Measurements from ENCODE around the gene GIGYF2.
A peak's percentile ranks its signal among the peaks of the same experiment; 100 is the strongest.
"Not testable (repeated sequence)": the region's sequence is repeated elsewhere in the genome, so short reads cannot be mapped to it uniquely, and the experiment has no call there.

Gene GIGYF2

GRCh38 chr2:232816657-232817056, 119.5 kb downstream of the GIGYF2 start:
- no peak for DNase-seq (ENCODE audit: low spot score)

- no peak for DNase-seq (ENCODE audit: low spot score)
Measured at GRCh38 chr2:232817756-232818155, 120.6 kb downstream of the GIGYF2 start.

- DNase-seq (ENCODE audit: low spot score) = no peak
Measured at GRCh38 chr2:232829988-232830387, 132.9 kb downstream of the GIGYF2 start.

- DNase-seq (ENCODE audit: low spot score) = no peak
Measured at GRCh38 chr2:232831496-232831895, 134.4 kb downstream of the GIGYF2 start.

- no peak for DNase-seq (ENCODE audit: low spot score)
Measured at GRCh38 chr2:232833830-232834229, 136.7 kb downstream of the GIGYF2 start.

- DNase-seq (ENCODE audit: low spot score) = no peak
Measured at GRCh38 chr2:232835687-232836208, 138.6 kb downstream of the GIGYF2 start.

- no peak for DNase-seq (ENCODE audit: low spot score)
Measured at GRCh38 chr2:232836934-232837333, 139.8 kb downstream of the GIGYF2 start.

GRCh38 chr2:232838406-232838874, 141.3 kb downstream of the GIGYF2 start:
- DNase-seq (ENCODE audit: low spot score) = peak; percentile 15

GRCh38 chr2:232839411-232840079, 142.4 kb downstream of the GIGYF2 start:
- no peak for DNase-seq (ENCODE audit: low spot score)

GRCh38 chr2:232842689-232843088, 145.6 kb downstream of the GIGYF2 start:
- no peak for DNase-seq (ENCODE audit: low spot score)

GRCh38 chr2:232843834-232844233, 146.7 kb downstream of the GIGYF2 start:
- no peak for DNase-seq (ENCODE audit: low spot score)

- DNase-seq (ENCODE audit: low spot score) = no peak
Measured at GRCh38 chr2:232846055-232846454, 148.9 kb downstream of the GIGYF2 start.

- DNase-seq (ENCODE audit: low spot score) = no peak
Measured at GRCh38 chr2:232850039-232850438, 152.9 kb downstream of the GIGYF2 start.

- not testable (repeated sequence) for DNase-seq (ENCODE audit: low spot score)
Measured at GRCh38 chr2:232852081-232852480, 154.9 kb downstream of the GIGYF2 start.

GRCh38 chr2:232852676-232853075, 155.5 kb downstream of the GIGYF2 start:
- no peak for DNase-seq (ENCODE audit: low spot score)

- peak; percentile 75 for DNase-seq (ENCODE audit: low spot score)
Measured at GRCh38 chr2:232854082-232854481, 157.0 kb downstream of the GIGYF2 start.

GRCh38 chr2:232857158-232857563, 160.0 kb downstream of the GIGYF2 start:
- DNase-seq (ENCODE audit: low spot score) = peak; percentile 90

- DNase-seq (ENCODE audit: low spot score) = no peak
Measured at GRCh38 chr2:232859385-232859916, 162.3 kb downstream of the GIGYF2 start.

GRCh38 chr2:232860593-232861241, 163.6 kb downstream of the GIGYF2 start:
- no peak for DNase-seq (ENCODE audit: low spot score)

GRCh38 chr2:232861353-232861752, 164.2 kb downstream of the GIGYF2 start:
- no peak for DNase-seq (ENCODE audit: low spot score)

GRCh38 chr2:232863996-232864395, 166.9 kb downstream of the GIGYF2 start:
- DNase-seq (ENCODE audit: low spot score) = no peak

GRCh38 chr2:232865165-232865564, 168.0 kb downstream of the GIGYF2 start:
- no peak for DNase-seq (ENCODE audit: low spot score)

GRCh38 chr2:232866104-232866503, 169.0 kb downstream of the GIGYF2 start:
- no peak for DNase-seq (ENCODE audit: low spot score)

All from SW480 (cell line).